NCI-H187 treated with DMSO at 0.1 percent for 48 hours (cell line): ENCODE results near the gene KRTAP10-2.
"Not testable (repeated sequence)": the region's sequence is repeated elsewhere in the genome, so short reads cannot be mapped to it uniquely, and the experiment has no call there.

Source experiments
- DNase-seq: peaks from one replicate; lab custom pipeline; 2025; lab: John Stamatoyannopoulos, UW

Gene KRTAP10-2, protein sequence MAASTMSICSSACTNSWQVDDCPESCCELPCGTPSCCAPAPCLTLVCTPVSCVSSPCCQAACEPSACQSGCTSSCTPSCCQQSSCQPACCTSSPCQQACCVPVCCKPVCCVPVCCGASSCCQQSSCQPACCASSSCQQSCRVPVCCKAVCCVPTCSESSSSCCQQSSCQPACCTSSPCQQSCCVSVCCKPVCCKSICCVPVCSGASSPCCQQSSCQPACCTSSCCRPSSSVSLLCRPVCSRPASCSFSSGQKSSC

DNA sequence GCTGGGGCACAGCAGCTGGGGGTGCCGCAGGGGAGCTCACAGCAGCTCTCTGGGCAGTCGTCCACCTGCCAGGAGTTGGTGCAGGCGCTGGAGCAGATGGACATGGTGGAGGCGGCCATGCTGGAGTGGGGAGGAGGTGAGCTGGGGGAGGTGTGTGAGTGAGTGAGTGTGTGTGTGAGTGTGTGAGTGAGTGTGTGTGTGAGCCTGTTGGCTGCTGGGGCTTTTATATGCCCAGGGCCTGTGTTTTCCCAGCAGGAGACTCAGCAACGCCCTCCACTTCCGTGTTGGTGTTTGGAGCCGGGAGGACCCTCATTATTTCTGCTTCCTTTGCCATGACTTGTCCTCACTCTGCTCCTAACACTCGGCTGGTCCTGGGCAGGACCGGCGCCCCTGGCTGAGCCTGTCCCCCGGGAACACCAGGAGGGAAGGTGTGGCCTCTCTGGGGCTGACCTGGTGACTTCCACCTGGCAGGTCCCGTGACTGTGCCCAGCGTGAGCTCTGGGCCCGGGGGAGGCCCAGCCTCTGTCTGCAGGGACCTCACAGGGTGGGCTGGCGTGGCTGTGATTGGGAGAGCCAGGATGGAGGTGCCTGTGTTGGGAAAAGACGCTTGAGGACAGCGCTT, at the start of gene KRTAP10-2:
Gene KRTAP10-2 (minus strand): TSS at position 166 of the 622 bp plus-strand sequence. CDS start 47 bp downstream, at position 119.
- DNase-seq, result no peak

DNA sequence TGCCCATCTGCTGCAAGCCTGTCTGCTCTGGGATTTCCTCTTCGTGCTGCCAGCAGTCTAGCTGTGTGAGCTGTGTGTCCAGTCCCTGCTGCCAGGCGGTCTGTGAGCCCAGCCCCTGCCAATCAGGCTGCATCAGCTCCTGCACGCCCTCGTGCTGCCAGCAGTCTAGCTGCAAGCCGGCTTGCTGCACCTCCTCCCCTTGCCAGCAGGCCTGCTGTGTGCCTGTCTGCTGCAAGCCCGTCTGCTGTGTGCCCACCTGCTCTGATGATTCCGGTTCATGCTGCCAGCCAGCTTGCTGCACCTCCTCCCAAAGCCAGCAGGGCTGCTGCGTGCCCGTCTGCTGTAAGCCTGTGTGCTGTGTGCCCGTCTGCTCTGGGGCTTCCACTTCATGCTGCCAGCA, 49.8 kb upstream of the KRTAP10-2 start:
- DNase-seq, result not testable (repeated sequence)

DNA sequence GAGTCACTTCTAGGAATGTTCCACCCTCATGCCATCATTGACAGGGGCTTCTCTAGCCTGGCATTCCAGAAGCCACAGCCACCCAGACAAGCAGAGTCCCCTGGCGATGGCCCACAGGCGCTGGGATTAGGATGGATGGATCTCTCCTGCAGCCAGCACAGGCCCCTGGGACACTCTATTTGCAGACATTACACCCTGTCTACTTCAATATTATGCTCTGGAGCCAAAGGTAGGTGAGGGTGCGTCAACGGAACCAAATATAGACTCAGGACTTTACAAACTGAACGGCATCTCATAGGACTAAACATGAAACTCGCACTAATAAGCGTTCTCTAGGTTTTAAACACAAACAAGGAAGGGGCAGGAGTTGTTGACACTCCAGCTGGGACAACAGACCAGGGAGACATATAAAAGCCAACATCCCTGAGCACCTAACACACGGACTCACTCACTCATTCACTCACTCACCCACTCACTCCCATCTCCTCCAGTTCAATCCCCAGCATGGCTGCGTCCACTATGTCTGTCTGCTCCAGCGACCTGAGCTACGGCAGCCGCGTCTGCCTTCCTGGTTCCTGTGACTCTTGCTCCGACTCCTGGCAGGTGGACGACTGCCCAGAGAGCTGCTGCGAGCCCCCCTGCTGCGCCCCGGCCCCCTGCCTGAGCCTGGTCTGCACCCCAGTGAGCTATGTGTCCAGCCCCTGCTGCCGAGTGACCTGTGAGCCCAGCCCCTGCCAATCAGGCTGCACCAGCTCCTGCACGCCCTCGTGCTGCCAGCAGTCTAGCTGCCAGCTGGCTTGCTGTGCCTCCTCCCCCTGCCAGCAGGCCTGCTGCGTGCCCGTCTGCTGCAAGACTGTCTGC, 49.0 kb upstream of the KRTAP10-2 start, which contains the start of gene KRTAP10-7:
Gene KRTAP10-7 (plus strand): TSS at position 480 of the 861 bp plus-strand sequence. CDS start 25 bp downstream, at position 505.
- not testable (repeated sequence) for DNase-seq

DNA sequence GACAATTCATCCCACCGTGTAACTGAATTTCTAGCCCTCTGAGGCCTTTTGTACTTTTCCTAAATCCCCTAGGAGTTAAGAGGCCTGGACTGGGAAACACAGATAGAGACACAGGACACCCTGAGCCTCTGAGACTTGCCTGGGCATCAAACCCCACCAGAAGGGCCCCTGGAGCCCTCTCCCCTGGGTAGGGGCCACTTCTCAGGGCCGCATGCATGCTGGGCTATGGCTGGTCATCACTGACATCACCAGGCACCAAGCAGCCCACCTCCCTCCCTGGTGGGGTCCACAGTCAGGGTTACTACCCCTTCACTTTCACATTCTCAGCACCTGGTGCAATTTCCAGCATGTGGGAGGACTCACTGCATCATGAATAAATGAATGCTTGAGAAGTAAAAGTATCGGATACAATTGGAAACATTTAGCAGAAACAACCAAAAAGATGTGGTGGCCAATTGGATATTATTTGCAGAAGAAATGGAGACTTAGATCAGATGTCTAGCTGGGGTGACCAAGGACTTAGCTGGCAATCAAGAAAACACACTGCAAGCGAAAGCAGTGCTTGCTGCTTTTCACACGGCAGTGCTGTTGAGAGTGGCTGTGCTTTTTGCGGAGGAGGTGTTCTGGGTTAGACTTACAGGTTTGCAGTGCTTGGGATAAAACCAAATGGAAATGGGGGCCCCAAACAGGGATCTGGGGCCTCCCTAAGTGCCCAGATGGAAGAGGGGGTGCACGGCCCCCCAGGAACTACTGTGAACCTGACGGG, 48.1 kb upstream of the KRTAP10-2 start:
- no peak for DNase-seq

DNA sequence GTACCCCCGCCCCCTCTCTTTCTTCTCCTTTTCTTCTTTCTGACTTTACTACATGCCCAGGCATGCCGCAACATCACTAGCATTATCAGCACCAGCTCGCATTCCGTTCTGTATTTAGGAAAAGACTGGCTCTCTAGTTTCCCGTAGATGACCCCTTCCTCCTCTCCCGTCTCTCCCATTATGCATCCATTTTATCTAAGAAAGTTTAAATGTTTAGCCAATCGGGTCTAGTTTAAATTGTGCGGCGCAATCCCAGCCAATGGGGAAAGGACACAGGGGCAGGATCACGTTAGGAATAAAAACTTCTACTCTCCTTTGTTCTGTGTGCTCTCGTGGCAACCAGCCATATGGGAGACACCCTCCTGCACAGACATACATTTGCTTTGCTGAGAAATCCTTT, 46.8 kb upstream of the KRTAP10-2 start:
- no peak for DNase-seq

DNA sequence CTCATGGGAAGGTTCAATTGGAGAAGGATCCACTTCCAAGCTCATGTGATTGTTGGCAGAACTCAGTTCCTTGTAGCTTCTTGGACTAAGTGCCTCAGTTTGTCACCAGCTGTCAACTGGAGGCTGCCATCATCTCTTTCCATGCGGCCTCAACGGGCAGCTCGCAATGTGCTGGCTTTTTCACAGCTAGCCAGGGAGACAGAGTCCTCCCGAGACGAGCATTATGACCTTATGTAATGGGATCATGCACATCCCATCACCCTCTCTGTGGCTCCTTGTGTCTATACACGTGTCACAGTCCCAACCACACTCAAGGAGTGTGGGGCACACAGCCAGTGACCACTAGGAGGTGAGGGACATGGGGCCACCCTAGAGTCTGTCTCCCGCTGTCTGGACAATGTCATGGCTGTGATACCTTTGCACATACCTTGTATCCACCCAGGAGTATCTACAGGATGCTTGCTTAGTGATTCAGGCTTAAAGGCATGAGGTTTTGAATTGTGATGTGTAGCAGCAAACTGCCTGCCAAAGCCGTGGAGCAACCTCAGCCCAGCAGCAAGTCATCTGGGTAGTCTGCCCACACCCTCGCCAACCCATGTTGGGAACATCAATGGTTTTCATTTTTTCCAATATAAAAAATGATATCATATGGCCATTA, 44.9 kb upstream of the KRTAP10-2 start:
- no peak for DNase-seq

DNA sequence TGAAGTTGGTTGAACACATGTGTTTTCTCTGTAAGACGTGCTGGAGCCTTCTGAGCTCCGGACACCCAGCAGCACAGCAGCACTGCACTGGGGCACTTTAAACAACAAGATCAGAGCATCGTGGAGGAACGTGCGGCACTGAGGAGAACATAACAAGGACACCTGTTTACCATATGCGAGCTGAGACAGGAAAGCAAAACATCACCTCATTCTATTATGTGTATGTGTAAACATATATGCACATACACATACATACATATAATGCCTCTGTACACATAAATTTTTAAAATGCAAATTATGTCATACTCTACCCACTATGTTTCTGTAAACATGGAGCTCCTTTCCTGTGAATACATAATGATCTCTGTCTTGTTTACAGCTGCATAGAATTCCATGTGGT, 44.2 kb upstream of the KRTAP10-2 start:
- no peak for DNase-seq

DNA sequence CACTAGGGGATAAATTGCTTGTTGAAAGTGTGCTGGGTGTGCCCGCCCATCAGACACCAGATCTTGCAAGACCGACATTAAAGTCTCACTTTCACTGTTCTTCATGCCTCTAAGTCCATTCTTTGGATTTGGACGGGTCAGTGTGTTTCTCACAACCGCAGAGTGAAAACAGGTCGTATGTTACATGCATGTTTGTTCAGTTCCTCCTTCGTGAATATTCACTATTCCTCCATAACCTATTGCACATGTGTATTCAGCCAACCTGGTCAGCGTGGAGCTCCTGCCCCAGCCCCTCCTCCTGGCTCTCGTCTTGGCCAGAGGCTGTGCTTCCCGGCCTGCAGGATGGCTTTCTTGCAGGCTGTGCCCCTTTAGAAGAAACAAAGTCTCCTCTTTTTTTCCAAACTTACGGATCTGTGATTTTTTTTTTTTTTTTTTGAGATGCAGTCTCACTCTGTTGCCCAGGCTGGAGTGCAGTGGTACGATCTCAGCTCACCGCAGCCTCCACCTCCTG, 43.2 kb upstream of the KRTAP10-2 start:
- no peak for DNase-seq

DNA sequence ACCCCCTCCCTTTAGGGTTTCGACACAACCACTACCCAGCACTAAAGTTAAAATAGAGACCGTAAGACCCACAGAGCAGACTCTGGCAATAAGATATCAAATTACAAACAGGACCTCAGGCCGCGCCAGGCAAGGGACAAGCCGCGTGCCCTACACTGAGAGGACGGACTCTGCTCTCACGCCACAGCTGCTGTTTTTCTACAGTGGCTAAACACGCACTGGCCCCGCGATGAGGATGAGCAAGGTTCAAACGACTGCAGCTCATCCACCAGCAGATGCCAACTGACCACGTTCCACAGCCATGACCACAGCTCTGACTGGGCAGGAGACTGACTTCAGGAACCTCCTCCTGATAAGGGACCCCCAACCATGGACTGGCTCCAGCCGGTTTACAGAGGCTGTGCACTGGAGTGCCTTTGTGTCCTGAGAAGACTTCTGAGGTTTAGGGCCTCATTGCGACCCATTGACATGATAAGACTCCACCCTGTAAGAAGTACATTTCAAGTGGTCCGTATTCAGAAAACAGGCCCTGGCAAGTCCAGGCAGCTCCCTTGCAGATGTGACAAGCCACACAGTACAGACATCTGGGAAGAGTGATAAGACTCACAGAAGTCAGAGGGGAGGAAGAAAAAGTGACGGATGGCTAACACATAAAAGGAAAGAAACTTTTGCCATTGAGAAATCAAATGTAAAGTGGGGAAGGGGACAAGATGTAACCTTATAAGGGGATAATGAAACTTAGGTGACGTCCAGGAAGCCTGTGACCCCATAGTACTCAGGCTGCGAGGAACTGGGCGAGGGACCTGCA, 42.5 kb upstream of the KRTAP10-2 start:
- peak; percentile 56 for DNase-seq

DNA sequence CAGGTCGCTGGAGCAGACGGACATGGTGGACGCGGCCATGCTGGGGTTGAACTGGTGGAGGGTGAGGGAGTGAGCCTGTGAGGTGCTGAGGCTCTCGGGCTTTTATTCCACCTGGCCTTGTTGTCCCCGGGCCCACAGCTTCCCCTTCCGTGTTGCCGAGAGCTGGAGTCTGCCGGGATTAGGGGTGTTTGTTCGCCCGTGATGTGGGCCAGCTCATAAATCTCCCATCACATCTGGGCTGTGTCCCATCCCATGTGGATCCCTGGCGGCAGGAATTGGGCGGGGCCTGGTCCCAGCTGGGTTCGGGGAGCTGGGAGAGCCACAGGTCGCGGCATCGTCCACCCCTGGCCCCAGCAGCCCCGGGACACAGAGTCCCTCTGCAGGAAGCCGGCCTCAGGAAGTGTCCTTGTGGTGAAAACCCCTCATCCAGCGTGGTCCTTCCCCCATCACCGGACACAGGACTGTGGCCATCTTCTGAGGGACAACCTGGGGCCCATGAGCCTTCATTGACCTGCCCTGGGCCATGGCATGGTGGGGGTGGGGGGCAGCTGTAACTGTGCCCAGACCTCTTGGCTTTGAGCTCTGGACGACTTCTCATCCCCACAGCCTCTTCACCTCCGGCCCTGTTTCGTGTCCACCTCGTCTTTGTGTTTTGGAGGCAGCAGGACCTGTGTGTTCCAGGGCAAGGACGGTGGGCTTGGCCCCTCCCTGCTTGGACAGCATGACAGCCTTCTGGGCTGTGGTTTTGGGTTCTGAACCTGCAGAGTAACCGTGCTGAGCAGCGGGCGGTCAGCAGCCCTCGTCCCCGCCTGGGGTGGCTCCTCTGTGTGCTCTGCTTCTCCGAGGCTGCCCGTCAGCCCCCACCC, 41.4 kb upstream of the KRTAP10-2 start, which contains the start of gene KRTAP10-6:
Gene KRTAP10-6 (minus strand): TSS at position 60 of the 866 bp plus-strand sequence. CDS start 21 bp downstream, at position 39.
- no peak for DNase-seq

DNA sequence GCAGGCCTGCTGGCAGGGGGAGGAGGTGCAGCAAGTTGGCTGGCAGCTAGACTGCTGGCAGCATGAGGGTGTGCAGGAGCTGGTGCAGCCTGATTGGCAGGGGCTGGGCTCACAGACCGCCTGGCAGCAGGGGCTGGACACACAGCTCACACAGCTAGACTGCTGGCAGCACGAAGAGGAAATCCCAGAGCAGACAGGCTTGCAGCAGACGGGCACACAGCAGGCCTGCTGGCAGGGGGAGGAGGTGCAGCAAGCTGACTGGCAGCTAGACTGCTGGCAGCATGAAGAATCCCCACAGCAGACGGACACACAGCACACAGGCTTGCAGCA, 40.5 kb upstream of the KRTAP10-2 start:
- not testable (repeated sequence) for DNase-seq

DNA sequence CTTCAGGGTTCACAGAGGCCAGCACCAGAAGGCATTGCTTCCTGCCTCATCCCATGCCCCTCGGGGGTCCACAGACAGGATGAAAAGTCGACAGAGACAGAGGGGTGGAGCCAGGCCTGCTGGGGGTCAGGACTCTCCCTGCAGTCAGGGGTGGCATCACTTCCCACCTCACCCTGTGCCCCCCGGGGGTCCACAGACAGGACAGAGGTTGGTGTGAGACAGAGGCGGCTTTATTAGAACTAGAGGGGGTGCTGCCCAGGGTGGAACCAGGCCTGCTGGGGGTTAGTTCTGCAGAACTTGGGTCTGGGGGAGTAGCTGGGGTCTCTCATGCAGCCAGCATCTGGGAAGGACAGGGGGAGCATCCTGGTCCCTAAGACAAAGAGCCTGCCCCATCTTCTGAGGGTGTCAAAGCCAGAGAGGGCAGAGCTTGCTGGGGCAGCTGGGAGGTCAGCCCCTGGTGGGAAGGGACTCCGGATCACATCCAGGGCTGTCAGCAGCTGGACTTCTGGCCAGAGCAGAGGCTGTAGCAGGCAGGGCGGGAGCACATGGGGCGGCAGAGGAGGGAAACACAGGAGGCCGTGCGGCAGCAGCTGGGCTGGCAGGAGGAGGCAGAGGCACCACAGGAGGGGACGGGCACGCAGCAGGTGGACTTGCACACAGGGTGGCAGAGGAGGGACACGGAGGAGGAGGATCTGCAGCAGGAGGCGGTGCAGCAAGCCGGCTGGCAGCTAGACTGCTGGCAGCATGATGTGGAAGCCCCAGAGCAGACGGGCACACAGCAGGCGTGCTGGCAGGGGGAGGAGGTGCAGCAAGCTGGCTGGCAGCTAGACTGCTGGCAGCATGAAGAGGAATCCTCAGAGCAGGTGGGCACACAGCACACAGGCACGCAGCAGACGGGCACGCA, 39.8 kb upstream of the KRTAP10-2 start:
- not testable (repeated sequence) for DNase-seq

DNA sequence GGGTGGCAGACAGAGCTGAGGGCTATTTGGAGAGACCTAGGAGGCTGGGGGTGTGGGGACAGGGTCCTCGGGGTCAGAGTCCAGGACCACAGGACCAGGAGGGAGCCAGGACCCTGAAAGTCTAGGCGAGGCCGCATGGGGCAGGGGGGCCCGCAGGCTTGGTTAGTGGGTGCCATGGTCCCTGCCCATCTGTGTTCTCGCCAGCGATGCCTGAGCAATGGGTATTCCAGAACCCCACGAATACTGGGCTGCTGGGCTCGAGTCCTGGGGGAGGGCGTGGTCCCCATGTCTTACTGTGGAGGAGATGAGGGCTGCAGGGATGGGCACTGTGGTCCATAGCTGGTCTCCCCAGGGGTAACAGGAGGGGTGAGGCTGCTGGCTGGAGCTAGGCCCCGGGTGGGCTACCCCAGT, 39.0 kb upstream of the KRTAP10-2 start:
- no peak for DNase-seq

DNA sequence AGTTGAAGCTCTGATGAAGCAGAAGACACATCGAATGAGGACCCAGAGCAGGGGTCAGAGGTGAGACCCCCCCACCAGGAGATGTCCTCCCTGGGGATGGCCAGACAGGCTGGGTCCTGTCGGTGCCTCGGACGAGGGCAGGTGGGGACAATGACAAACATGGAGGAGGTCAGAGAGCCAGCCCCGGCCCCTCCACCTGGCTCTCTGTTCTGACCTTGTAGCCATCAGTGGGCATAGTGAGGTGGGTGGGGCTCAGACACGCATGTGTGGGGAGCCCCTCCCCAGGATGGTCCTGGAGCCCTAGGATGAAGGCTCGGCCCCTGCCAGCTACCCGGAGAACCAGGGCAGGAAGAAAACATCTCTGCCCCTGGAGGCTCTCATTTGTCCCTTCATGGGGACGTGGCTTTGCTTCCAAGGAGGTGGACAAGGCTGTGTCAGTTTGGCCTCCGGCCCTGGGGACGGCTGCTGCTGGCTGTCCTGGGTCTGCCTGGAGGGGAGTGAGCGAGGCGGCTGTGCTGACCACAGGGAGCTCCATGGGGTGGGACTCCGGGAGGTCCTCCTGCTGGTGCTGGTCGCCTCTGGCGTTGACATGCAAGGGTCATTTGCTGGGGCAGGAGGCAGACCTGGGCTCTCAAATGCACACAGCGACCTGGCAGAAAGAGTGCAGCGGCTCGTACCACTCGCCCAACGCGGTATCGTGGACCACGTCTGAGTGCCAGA, 38.4 kb upstream of the KRTAP10-2 start:
- DNase-seq, result no peak

DNA sequence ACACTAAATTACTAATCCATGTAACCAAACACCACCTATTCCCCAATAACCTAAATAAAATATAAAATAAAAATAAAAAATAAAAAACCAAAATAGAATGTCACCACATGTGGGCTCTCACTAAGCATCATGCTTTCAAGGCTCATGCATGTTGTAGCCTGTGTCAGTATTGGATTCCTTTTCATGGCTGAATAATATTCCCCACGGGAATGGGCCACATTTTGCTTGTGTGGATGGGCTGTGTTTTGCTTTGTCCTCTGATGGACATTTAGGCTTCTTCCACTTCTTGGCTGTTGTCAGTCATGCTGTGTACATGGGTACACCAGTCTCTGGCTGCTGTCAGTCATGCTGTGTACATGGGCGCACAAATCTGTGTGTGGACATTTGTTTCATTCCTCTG, 37.8 kb upstream of the KRTAP10-2 start:
- no peak for DNase-seq

DNA sequence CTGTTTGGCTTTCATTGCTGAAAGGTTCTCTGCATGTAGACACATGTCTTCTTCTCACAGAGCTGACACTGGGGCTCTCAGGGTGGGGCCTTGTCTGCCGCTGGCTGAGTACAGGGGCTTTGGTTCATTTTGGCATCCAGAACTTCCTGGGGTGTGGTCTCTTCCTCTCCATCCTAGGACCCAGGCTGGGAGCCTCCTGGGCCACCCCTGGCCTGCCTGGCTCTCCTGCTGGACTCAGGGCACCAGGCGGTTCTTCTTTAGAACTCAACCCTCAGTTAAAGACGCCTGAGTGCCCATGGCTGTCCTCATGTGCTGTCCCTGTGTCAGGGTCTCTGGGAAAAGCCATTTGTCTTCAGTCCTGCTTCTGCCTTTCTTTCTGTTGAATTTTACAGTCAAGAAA, 34.6 kb upstream of the KRTAP10-2 start:
- no peak for DNase-seq

DNA sequence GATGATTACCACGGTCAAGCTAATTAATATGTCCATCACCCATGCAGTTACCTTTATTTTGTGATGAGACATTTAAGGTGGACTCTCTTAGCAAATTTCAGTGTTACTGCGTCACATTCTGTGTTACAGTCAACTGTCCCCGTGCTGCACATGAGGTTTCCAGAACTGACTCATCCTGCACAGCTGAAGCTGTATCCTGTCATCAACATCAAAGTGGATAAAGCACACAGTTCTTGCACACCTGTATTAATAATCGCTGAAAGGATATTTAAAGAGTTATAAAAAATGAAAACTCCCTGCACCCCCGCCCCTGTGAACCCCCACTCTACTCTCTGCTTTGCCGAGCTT, 32.5 kb upstream of the KRTAP10-2 start:
- no peak for DNase-seq
